GM19099 (cell line): Measurements from ENCODE around the gene ERICH6B.

ENCODE experiments used
- POLR2A ChIP-seq: IDR thresholded peaks from 3 replicates; pipeline ENCODE4 v1.6.1; 2011; ENCODE audit warnings: low read depth; ENCODE audit not compliant: insufficient read length; ENCODE audit errors: extremely low read depth

ERICH6B gene

GRCh38 chr13:45602183-45603170 is 13.1 kb downstream of the ERICH6B start:
- TF ChIP-seq POLR2A, result no peak

- no peak for TF ChIP-seq POLR2A
These were observed 13.9 kb downstream of the ERICH6B start for GRCh38 chr13:45601680-45602079.

GRCh38 chr13:45598597-45598996 is 16.9 kb downstream of the ERICH6B start:
- no peak for TF ChIP-seq POLR2A

- TF ChIP-seq POLR2A, result no peak
These were observed 18.6 kb downstream of the ERICH6B start for GRCh38 chr13:45596800-45597475.

- no peak for TF ChIP-seq POLR2A
These were observed 19.6 kb downstream of the ERICH6B start for GRCh38 chr13:45595965-45596364.

GRCh38 chr13:45594764-45595163 is 20.8 kb downstream of the ERICH6B start:
- no peak for TF ChIP-seq POLR2A

GRCh38 chr13:45594227-45594626 is 21.3 kb downstream of the ERICH6B start:
- no peak for TF ChIP-seq POLR2A

- TF ChIP-seq POLR2A, result no peak
These were observed 22.8 kb downstream of the ERICH6B start for GRCh38 chr13:45592758-45593157.

- TF ChIP-seq POLR2A, result no peak
These were observed 25.5 kb downstream of the ERICH6B start for GRCh38 chr13:45590066-45590465.

GRCh38 chr13:45587897-45588296 is 27.6 kb downstream of the ERICH6B start:
- TF ChIP-seq POLR2A, result no peak

- no peak for TF ChIP-seq POLR2A
These were observed 30.7 kb downstream of the ERICH6B start for GRCh38 chr13:45584816-45585215.

GRCh38 chr13:45582408-45583076 is 33.0 kb downstream of the ERICH6B start:
- TF ChIP-seq POLR2A, result no peak

GRCh38 chr13:45576466-45576865 is 39.1 kb downstream of the ERICH6B start:
- no peak for TF ChIP-seq POLR2A

- no peak for TF ChIP-seq POLR2A
These were observed 39.7 kb downstream of the ERICH6B start for GRCh38 chr13:45575830-45576180.

- TF ChIP-seq POLR2A, result no peak
These were observed 40.3 kb downstream of the ERICH6B start for GRCh38 chr13:45575146-45575829.

- no peak for TF ChIP-seq POLR2A
These were observed 50.2 kb downstream of the ERICH6B start for GRCh38 chr13:45565331-45565730.
